Gastrocnemius medialis (tissue), 4 donors: ENCODE measurements around the gene GASK1A.

ENCODE experiments used
- POLR2A ChIP-seq, 2 donors: fragments of 450-650 bp; IDR thresholded peaks; one replicate each; pipeline ENCODE4 v1.6.1; 2017; ENCODE audit warnings: antibody characterized with exemption in 2 of 2, mild to moderate bottlenecking in 2 of 2, moderate library complexity in 2 of 2
- TF ChIP-seq, protein P1 (sequence below), 5 experiments: fragments of 450-650 bp in 3 of 5; fragments of 200-600 bp in 2 of 5; sonication (generic) in 2 of 5; IDR thresholded peaks in 4 of 5; conservative IDR thresholded peaks in 1 of 5; 1 replicate in 4 of 5; 2 replicates in 1 of 5; pipeline ENCODE4 v1.5.1; 2016 to 2019; ENCODE audit warnings: antibody characterized with exemption in 5 of 5, mild to moderate bottlenecking in 3 of 5, moderate library complexity in 3 of 5

DNA sequence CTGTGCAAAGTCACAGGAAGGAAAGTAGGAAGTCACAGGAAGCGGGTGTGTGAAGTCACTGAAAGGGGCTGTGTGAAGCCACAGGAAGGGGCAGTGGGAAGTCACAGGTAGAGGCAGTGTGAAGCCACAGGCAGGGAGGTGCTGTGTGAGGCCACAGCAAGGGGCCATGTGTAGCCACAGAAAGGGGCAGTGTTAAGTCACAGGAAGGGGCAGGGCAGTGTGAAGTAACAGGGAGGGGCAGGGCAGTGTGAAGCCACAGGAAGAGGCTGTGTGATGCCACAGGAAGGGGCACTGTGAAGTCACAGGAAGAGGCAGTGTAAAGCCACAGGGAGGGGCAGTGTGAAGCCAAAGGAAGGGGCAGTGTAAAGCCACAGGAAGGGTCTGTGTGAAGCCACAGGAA, 36.5 kb downstream of the GASK1A start:
- TF ChIP-seq, protein P1, sequence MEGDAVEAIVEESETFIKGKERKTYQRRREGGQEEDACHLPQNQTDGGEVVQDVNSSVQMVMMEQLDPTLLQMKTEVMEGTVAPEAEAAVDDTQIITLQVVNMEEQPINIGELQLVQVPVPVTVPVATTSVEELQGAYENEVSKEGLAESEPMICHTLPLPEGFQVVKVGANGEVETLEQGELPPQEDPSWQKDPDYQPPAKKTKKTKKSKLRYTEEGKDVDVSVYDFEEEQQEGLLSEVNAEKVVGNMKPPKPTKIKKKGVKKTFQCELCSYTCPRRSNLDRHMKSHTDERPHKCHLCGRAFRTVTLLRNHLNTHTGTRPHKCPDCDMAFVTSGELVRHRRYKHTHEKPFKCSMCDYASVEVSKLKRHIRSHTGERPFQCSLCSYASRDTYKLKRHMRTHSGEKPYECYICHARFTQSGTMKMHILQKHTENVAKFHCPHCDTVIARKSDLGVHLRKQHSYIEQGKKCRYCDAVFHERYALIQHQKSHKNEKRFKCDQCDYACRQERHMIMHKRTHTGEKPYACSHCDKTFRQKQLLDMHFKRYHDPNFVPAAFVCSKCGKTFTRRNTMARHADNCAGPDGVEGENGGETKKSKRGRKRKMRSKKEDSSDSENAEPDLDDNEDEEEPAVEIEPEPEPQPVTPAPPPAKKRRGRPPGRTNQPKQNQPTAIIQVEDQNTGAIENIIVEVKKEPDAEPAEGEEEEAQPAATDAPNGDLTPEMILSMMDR (IDR thresholded peaks at IDR 0.05 in 4 of 5, conservative IDR thresholded peaks at IDR 0.05 in 1 of 5): no peak
- TF ChIP-seq POLR2A (IDR thresholded peaks at IDR 0.05): no peak
